PC-3 (cell line): ENCODE measurements around the gene SGPL1.

Experiments
- CTCF ChIP-seq: fragments of 300-600 bp; sonication (generic); conservative IDR thresholded peaks from 2 replicates; pipeline ENCODE4 v1.5.1; 2017; ENCODE audit warnings: antibody characterized with exemption, low read depth, mild to moderate bottlenecking, low read length
- EZH2 ChIP-seq: fragments of 300-600 bp; sonication (generic); IDR thresholded peaks from one replicate; pipeline ENCODE4 v1.6.1; 2017; ENCODE audit warnings: antibody characterized with exemption, mild to moderate bottlenecking, low read length; ENCODE audit not compliant: unreplicated experiment
- EZH2phosphoT487 ChIP-seq: fragments of 300-600 bp; sonication (generic); IDR thresholded peaks from 2 replicates; pipeline ENCODE4 v1.6.1; 2018; ENCODE audit warnings: mild to moderate bottlenecking, antibody characterized with exemption, low read length, borderline replicate concordance

GRCh38 chr10:70782746-70783680 is 32.7 kb upstream of the SGPL1 start:
- TF ChIP-seq EZH2phosphoT487 = no peak
- no peak for TF ChIP-seq CTCF
- no peak for TF ChIP-seq EZH2
